ENCODE measurements around the gene CFLAR. TPM values are rescaled to one million over a fixed set of nuclear protein-coding genes. Genes with fewer than 3 reads are reported as not detected.

CFLAR gene
- total RNA-seq: 210 TPM

DNA sequence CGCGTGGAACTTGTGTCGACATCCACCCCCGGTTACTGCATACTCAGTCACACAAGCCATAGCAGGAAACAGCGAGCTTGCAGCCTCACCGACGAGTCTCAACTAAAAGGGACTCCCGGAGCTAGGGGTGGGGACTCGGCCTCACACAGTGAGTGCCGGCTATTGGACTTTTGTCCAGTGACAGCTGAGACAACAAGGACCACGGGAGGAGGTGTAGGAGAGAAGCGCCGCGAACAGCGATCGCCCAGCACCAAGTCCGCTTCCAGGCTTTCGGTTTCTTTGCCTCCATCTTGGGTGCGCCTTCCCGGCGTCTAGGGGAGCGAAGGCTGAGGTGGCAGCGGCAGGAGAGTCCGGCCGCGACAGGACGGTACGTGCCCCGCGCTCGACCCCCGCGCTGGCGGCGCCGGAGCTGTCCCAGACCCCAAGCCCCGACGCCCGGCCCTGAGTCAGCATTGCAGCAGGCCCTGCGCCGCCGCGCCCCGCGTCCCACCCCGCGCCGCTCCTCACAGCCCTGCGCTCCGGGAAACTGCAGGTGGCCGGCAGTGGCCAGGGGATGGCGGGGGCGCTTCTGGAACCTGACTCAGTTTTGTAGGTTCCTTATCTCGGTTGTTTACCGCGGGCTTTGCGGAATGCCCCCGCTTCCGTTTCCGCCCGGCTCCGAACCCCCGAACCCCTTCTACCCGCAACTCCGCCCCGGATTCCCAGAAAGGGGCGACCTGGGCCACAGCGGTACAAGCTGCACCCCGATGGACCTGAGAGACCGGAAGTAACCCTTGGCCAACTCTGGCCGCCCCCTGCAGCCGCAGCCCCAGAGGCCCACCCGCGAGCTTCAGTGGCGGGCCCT, at the start of gene CFLAR:
TSS of gene CFLAR (plus strand) at position 50 of the 844 bp plus-strand sequence. CDS start 13,702 bp downstream, outside the sequence.
- peak; percentile 82 for DNase-seq (ENCODE audit: low spot score)
- peak; percentile 73 for ATAC-seq
- intact Hi-C loops (cut with DNase I): no loop called here

DNA sequence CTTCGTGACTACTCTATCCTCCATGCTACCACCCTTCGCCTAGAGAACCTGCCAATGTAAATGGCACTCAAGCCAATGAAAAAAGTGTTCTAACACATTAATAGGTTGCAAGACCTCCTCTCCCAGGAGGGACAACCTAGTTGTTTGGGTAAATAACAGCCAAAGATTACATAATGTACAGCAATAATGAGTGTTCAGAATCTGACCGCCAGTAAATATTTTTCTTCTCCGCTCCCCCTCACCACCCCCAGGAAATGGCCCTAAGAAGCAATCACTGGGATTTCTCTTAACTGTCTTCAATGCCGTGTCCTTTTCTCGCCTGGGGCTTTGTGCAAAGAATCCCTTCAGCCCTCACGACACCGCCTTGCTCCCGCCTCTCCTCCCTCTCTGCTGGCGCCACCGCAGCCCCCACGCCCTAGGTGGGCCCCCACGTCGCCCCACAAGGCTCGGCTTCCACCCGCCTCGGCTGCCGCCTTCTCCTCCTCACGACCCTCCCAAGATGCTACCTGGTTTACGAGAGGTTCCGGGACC, 45.0 kb upstream of the CFLAR start:
- DNase-seq (ENCODE audit: low spot score) (peak; percentile 60), ATAC-seq (peak; percentile 18)
- intact Hi-C loops (cut with DNase I): no loop called here

DNA sequence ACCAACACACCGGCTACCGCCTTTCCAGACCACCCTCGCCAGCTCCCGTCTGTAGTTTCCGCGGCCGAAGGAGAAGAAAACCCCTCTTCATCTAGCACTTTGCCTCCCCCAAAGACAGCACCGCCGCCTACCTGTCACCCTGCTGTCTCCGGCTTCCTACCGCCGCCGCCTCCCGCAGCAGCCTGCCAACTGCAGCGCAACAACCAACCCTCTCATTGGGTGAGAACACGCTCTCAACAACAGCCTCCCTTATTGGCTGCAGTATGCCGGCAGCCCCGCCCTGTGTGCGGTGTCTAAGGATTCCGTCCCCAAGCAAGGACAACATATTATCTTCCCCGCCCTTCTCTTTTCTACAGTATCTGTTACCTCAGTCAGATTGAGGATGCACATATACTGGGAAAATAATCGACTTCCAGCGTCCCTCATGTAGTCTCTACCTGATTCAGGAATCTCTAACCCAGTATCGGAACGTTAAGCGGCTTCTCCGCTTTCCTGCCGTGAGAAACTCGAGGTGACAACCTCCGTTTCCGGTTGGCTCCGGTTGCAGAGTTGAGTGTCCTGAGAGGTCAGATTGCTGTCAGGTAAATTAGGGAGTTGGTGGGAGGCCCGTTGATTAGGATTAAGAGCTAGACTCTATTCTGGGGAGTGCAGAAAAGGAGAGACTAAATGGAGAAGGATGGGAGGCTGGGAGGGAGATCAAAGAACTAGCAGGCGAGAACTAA, 44.3 kb upstream of the CFLAR start, which contains the start of the genes HYCC2 and NDUFB3:
TSS of gene HYCC2 (minus strand) at position 193 of the 722 bp plus-strand sequence. CDS start 47,662 bp downstream, outside the sequence.
TSS of gene NDUFB3 (plus strand) at position 523 of the 722 bp plus-strand sequence. CDS start 6,882 bp downstream, outside the sequence.
- peak; percentile 100 for ATAC-seq
- DNase-seq (ENCODE audit: low spot score): peak; percentile 94
- intact Hi-C loops (cut with DNase I): no loop called here

DNA sequence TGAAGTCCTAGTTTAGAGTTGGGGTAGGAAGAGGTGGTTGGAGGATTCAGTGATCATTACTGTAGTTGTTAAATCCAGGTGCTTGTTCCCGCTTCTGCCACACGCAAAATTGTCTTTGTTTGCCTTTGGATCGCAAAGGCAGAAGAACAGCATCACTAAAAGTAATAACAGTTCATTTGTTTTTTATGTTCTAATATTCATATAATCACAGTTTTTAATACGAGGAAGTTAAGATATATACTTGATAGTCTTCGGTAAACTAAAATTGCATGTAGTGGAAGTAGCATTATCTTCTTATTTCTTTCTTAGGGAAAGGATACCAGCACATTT, 43.8 kb upstream of the CFLAR start:
- ATAC-seq (no peak), DNase-seq (ENCODE audit: low spot score) (no peak)
- intact Hi-C loops (cut with DNase I): no loop called here

DNA sequence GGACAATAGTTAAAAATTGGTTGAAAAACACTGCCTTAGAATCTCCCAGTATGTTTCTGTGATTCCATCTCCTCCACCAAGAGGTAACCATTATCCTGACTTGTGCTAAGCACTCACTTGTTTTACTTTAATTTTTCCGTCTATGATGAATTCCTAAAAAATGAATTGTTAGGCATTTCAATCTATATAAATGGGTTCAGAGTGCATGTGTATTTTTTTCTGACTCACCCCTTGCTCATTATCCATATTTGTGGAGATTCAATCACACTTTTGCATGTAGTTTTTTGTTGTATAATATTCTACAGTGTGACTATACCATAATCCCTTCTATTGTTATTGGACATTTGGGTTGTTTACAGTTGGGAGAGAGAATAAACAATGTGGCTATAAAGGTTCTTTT, 42.9 kb upstream of the CFLAR start:
- no peak for DNase-seq (ENCODE audit: low spot score)
- intact Hi-C loops (cut with DNase I): no loop called here
- ATAC-seq: no peak

DNA sequence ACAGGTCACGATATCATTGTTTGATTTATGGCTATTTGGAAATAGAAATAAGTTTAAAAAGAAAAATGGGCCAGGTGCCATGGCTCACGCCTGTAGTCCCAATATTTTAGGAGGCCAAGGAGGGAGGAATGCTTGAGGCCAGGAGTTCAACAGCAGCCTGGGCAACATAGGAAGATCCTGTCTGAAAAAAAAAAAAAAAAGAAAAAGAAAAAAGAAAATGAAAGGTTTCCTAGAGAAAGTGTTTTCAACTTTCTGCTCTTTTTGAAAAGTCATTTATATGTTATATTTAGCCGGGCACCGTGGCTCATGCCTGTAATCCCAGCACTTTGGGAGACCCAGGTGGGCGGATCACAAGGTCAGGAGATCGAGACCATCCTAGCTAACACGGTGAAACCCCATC, 41.0 kb upstream of the CFLAR start:
- DNase-seq (ENCODE audit: low spot score) (no peak), ATAC-seq (no peak)
- intact Hi-C loops (cut with DNase I): no loop called here

DNA sequence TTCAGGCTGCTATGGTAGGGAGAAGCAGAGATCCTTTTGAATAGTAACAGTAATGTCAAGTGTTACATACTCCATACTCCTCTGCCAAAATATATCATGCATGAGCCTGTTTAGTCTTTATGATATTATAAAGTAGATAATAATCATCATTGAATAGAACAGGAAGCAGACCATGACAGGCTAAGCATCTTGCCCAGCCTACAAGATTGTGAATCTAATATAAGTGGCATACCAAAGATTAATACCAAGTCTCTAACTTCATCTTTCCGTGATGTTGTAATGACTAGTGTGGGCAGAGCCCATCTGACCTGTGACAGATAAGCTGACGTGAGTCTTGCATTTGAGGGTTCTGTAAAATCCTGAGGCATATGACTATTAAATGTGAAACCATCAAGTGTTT, 31.1 kb upstream of the CFLAR start:
- ATAC-seq: no peak
- intact Hi-C loops (cut with DNase I): no loop called here
- DNase-seq (ENCODE audit: low spot score): no peak

DNA sequence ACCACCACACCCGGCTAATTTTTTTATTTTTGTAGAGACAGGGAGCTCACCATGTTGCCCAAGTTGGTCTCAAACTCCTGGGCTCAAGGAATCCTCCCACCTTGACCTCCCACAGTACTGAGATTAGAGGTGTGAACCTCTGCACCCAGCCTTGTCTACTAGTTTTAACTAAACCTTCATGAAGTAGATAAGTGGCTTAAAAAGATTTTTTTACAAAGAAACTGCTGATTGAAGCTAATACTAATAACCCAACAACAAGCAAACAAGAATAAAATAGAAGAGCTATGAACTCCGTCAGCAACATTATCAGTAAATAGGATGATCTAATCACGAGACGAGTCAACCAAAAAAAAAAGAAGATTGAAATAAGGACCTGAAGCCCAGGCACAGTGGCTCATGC, 25.4 kb upstream of the CFLAR start:
- ATAC-seq (no peak), DNase-seq (ENCODE audit: low spot score) (no peak)
- intact Hi-C loops (cut with DNase I): no loop called here

DNA sequence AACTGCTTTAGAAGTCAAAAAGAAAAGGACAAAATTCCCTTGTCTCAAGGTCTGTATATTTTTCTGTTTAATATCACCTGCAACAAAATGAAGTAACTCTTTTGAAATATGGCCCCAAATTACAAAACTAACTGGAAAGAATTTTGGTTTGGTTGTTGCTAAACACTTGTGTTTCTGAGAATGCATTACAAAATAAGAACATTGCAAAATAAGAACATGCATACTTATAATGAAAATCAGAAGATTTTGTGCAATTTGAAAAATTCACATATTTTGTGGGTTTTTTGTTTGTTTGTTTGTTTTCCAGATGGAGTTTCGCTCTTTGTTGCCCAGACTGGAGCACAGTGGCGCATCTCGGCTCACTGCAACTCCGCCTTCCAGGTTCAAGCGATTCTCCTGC, 22.4 kb upstream of the CFLAR start:
- intact Hi-C loops (cut with DNase I): no loop called here
- DNase-seq (ENCODE audit: low spot score): no peak
- no peak for ATAC-seq

DNA sequence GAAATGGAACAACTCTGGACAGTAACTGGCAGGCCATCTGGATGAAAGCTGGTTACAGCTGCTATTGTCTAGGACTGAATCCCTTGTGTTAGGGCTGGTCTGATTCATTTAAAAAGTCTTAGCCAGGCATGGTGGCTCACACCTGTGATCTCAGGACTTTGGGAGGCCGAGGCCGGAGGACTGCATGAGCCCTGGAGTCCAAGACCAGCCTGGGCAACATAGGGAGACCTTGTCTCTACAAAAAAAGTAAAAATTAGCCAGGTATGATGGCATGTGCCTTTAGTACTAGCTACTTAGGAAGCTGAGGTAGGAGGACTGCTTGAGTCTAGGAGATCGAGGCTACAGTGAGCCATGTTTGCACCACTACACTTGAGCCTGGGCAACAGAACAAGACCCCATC, 15.5 kb upstream of the CFLAR start:
- intact Hi-C loops (cut with DNase I): no loop called here
- DNase-seq (ENCODE audit: low spot score) (no peak), ATAC-seq (no peak)

DNA sequence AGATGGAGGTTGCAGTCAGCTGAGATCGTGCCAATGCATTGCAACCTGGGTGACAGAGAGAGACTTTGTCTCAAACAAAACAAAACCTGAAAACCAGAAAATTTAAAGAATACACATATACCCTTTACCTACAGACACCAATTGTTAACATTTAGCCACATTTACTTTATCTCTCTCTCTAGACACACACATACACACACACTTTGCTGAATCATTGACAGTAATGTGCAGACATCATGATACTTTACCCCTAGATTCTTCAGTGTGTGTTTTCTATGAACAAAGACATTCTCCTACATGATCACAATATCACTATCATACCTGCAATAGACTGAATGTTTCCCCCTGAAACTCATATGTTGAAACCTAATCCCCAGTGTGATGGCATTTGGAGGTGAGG, 10.2 kb upstream of the CFLAR start:
- intact Hi-C loops (cut with DNase I): no loop called here

DNA sequence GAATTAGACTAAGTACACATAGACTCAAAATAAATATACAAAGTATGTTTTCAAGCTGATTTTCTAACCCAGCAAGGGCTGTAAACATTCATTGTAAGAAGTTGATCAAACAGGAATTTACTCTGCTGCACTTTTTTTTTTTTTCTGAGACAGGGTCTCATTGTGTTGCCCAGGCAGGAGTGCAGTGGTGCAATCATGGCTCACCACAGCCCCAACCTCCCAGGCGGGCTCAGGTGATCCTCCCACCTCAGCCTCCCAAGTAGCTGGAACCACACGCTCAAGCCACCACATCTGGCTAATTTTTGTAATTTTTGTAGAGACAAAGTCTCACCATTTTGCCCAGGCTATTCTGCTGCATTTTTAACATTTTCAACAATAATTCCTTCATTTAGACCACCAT, 8.3 kb upstream of the CFLAR start:
- no peak for ATAC-seq
- DNase-seq (ENCODE audit: low spot score): no peak
- intact Hi-C loops (cut with DNase I): no loop called here

More for the DNA sequence above, 10.2 kb upstream of the CFLAR start:
- DNase-seq (ENCODE audit: low spot score): no peak
- no peak for ATAC-seq

DNA sequence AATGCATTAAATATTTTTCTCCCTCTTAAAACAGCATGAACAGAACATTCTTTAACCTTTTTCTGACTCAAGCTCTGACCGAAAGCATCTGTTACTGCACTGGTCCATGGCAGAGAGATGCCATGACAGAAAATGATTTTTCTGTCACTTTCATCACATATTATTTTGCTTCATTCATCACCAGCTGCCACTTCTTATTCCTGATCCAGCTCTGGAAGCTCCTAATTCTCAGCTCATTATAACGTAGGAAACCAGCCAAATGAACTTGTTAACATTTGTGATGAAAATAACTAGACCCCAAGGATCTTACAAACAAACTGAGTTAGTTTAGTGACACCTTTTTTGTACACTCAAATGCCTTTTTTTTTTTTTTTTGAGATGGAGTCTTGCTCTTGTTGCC, 7.6 kb upstream of the CFLAR start:
- intact Hi-C loops (cut with DNase I): no loop called here

DNA sequence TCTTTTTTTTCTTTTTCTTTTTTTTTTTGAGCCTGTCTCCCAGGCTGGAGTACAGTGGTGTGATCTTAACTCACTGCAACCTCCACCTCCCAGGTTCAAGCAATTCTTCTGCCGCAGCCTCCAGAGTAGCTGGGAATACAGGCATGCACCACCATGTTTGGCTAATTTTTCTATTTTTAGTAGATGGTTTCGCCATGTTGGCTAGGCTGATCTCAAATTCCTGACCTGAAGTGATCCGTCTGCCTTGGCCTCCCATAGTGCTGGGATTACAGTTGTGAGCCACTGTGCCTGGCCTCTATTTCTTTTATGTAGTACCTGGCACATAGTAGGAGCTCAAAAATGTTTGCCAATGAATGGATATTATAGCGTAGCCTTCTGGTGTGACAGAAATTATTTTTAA, 6.8 kb upstream of the CFLAR start:
- intact Hi-C loops (cut with DNase I): no loop called here
- no peak for ATAC-seq
- no peak for DNase-seq (ENCODE audit: low spot score)

More for the DNA sequence above, 7.6 kb upstream of the CFLAR start:
- ATAC-seq (no peak), DNase-seq (ENCODE audit: low spot score) (no peak)

DNA sequence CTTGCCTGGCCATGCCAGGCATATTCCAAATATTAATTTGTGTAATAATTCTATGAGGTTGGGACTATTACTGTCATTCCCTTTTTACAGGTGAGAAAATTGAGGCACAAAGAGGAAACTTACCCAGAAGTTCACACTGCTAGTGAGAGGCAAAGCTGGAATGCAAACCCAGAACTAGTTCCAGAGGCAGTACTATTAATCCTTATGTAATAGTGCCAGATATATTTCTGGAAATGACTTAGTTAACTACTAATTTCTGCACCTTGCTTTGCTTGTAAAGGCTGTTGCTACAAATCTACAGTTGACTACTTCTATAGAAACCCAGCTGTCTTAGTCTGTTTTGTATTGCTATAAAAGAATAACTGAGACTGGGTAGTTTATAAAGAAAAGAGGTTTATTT, 5.3 kb upstream of the CFLAR start:
- ATAC-seq (no peak), DNase-seq (ENCODE audit: low spot score) (no peak)
- intact Hi-C loops (cut with DNase I): no loop called here

DNA sequence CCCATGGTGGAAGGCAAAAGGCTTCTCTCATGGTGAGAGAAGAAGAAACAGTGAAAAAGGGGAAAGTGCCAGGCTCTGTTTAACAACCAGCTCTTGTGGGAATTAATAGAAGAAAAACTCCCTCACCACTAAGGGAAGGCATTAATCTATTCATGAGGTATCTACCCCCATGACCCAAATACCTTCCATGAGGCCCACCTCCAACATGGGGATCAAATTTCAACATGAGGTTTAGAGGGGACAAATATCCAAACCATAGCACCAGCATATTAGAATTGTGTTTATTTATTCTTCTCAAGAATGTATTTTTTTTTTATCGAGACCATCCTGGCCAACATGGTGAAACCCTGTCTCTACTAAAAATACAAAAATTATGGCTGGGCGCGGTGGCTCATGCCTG, 4.9 kb upstream of the CFLAR start:
- intact Hi-C loops (cut with DNase I): no loop called here
- no peak for DNase-seq (ENCODE audit: low spot score)
- no peak for ATAC-seq

DNA sequence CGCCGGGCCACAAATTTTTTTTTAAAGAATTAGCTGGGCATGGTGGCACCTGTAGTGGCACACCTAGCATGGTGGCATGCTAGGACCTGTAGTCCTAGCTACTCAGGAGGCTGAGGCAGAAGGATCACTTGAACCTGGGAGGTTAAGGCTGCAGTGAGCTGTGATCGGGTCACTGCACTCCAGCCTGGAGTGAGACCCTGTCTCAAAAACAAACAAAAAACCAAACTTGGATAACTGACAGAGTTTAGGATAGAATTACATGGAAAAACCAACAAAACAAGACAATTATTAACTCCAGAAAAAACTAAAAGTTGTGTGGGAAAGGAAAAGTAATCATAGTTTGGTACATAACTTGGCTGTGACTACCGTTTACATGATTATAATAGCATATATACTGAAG, 1.6 kb upstream of the CFLAR start:
- no peak for ATAC-seq
- DNase-seq (ENCODE audit: low spot score): no peak
- intact Hi-C loops (cut with DNase I): no loop called here

DNA sequence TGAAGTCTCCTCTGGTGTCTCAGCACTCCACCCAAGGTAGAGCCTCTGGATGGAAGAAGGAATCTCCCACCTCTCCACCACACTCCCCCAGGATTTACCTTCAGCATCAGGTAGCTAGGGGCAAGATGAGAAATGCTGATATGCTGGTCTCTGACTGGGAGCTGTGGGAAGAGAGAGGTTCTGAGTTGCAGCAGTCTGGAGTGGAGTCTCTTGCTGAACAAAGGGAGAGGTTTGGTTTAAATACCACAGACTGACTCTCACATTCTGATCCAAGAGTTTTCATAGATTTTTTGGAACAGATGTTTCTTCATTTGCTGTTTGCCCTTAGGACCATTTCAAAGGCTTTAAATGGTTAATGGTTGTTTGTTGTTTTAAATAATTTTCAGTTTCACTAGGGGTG, 1.1 kb upstream of the CFLAR start:
- intact Hi-C loops (cut with DNase I): no loop called here
- ATAC-seq (no peak), DNase-seq (ENCODE audit: low spot score) (no peak)

DNA sequence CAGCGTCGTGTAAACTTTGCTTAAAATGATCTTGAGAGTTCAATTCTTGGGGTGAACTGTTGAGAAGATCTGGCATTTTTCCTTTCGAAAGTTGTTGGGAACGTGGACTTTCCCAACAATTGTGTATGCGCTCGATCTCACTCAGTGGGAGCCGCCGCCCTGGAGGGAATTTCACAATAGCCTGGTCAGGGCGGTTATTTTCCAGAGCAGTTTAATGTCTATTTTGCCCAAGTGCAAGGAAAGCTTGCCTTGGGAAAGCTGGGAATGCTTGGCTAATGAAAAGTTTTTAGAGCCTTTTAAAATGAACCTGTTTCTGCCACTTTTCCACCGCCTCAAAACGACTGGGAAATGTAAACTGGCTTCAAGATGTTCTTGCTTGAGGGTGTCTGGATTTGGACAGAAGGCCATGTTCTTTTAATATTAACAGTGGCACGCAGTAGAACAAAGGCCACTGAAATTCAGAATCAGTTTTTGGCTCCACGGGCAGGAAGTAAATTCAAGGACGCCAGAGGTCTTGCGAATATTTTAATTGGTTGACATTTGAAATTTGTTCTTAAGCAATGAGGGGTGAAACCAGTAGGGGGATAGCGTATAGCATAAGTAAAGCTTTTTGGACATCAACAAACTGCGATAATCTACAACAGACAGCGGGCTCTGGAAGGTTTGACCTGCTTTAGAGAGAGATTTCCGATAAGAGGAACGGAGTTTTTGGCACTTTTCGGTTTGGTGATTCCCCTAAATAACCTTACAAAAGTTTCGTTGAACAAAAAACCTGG, 1.2 kb downstream of the CFLAR start:
- DNase-seq (ENCODE audit: low spot score): peak; percentile 86
- peak; percentile 76 for ATAC-seq
- intact Hi-C loops (cut with DNase I): no loop called here

Data from sciatic nerve (tissue), 2 donors.